K562 (cell line): ENCODE results near the gene SLC39A12. TPM values are rescaled to one million over a fixed set of nuclear protein-coding genes. Genes with fewer than 3 reads are reported as not detected.

Experiments used
- ARID1B ChIP-seq: fragments of 450-650 bp; IDR thresholded peaks from 2 replicates; pipeline ENCODE4 v1.6.1; 2016; ENCODE audit warnings: antibody characterized with exemption, mild to moderate bottlenecking, inconsistent platforms
- DNMT1 ChIP-seq: fragments of 450-650 bp; IDR thresholded peaks from 2 replicates; pipeline ENCODE4 v1.6.1; 2016; ENCODE audit warnings: antibody characterized with exemption, mild to moderate bottlenecking
- EP300 ChIP-seq: IDR thresholded peaks from 2 replicates; pipeline ENCODE4 v1.6.1; 2012; ENCODE audit warnings: low read length, improper control_type of control experiment
- MCM3 ChIP-seq: fragments of 450-650 bp; IDR thresholded peaks from 2 replicates; pipeline ENCODE4 v1.6.1; 2016
- MEIS2 ChIP-seq: fragments of 450-650 bp; IDR thresholded peaks from 2 replicates; pipeline ENCODE4 v1.6.1; 2014; ENCODE audit warnings: mild to moderate bottlenecking; ENCODE audit not compliant: partially characterized antibody
- TEAD1 ChIP-seq, 2 experiments: fragments of 450-650 bp in 1 of 2; sonication (generic) in 1 of 2; formaldehyde crosslinking; IDR thresholded peaks; 2 replicates each; pipeline versions ENCODE4 v1.4.0 to v1.8.0; 2020 to 2022; ENCODE audit warnings: mild to moderate bottlenecking in 2 of 2, missing genetic modification reagents in 1 of 2
- ZNF165 ChIP-seq: fragments of 250-450 bp; sonication (Bioruptor Pico); IDR thresholded peaks from 2 replicates; pipeline ENCODE4 v1.4.0; 2020; ENCODE audit warnings: borderline replicate concordance
- polyA plus RNA-seq, 8 experiments: library from polyadenylated mRNA; depleted of rRNA in 4 of 8; stranded (reverse) in 5 of 8; unstranded in 3 of 8; fragments of >200 nt; fragmentation: Nextera tagmentation in 2 of 8; fragmentation: Illumina TruSeq in 1 of 8; extraction: Ambion mirVana in 2 of 8; extraction: Trizol in 1 of 8; gene quantifications; 2 replicates each; pipeline versions ENCODE4 v1.2.1 to v1.2.3, GENCODE V29; 2011 to 2014; ENCODE audit warnings: inconsistent platforms in 1 of 8, missing spikeins in 1 of 8
- total RNA-seq, 7 experiments: library from RNA; depleted of rRNA in 6 of 7; stranded (reverse); fragments of >200 nt in 6 of 7; fragmentation: Illumina TruSeq in 2 of 7; extraction: Trizol in 2 of 7; gene quantifications; 2 replicates each; pipeline versions ENCODE4 v1.2.1 to v1.2.3, GENCODE V29; 2011 to 2021; ENCODE audit warnings: low replicate concordance in 1 of 7
- TF ChIP-seq, protein P1 (sequence below): fragments of 200-600 bp; sonication (generic); IDR thresholded peaks from one replicate; pipeline ENCODE4 v1.6.1; 2012; ENCODE audit warnings: mild to moderate bottlenecking, low read depth, low read length, inconsistent platforms
- TF ChIP-seq, protein P2 (sequence below), 2 experiments: fragments of 450-650 bp in 1 of 2; sonication (generic) in 1 of 2; formaldehyde crosslinking in 1 of 2; IDR thresholded peaks in 1 of 2; conservative IDR thresholded peaks in 1 of 2; 2 replicates each; pipeline versions ENCODE4 v1.6.1 to v1.8.1; 2016 to 2023; ENCODE audit warnings: mild to moderate bottlenecking in 2 of 2, moderate library complexity in 2 of 2, inconsistent platforms in 1 of 2, missing genetic modification reagents in 1 of 2
- TF ChIP-seq, protein P3 (sequence below): fragments of 250-450 bp; sonication (Bioruptor Pico); IDR thresholded peaks from 2 replicates; pipeline ENCODE4 v1.8.0; 2022; ENCODE audit warnings: moderate library complexity, mild to moderate bottlenecking, inconsistent platforms
- TF ChIP-seq, protein P4 (sequence below): fragments of 450-650 bp; formaldehyde crosslinking; IDR thresholded peaks from 2 replicates; pipeline ENCODE4 v1.4.0; 2022; ENCODE audit warnings: mild to moderate bottlenecking, moderate library complexity
- TF ChIP-seq, protein P5 (sequence below): fragments of 450-650 bp; IDR thresholded peaks from 2 replicates; pipeline ENCODE4 v1.6.1; 2016

The SLC39A12 gene
- total and polyA plus RNA-seq, 9 of the 15 experiments (the other 6 are each of a cell fraction or from before 2014, with no cell fraction given), result not detected

DNA sequence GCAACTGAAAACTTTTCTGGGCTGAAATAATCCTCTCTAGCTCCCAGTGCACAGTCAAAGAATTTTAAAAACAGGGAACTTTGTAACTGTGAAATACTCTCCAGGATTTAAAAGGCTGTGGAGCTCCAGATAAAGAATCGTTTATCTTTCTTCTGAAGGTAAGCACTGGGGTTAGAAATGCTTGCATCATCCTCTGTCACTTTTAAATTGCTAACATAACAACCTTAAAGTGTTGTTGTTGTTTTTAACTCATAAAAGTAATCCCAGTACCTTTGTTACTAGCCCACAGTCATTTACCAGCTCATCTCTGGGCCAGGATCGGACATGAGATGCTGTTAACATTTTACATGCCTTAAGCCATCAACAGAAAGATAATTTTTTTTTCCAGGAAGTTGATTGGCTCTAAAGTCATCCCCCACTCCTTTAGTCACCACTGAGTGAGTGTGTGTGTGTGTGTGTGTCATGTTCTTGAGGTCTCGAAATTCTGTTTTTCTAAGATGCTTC is at the start of gene SLC39A12 (continued):
- TF ChIP-seq, protein P1, sequence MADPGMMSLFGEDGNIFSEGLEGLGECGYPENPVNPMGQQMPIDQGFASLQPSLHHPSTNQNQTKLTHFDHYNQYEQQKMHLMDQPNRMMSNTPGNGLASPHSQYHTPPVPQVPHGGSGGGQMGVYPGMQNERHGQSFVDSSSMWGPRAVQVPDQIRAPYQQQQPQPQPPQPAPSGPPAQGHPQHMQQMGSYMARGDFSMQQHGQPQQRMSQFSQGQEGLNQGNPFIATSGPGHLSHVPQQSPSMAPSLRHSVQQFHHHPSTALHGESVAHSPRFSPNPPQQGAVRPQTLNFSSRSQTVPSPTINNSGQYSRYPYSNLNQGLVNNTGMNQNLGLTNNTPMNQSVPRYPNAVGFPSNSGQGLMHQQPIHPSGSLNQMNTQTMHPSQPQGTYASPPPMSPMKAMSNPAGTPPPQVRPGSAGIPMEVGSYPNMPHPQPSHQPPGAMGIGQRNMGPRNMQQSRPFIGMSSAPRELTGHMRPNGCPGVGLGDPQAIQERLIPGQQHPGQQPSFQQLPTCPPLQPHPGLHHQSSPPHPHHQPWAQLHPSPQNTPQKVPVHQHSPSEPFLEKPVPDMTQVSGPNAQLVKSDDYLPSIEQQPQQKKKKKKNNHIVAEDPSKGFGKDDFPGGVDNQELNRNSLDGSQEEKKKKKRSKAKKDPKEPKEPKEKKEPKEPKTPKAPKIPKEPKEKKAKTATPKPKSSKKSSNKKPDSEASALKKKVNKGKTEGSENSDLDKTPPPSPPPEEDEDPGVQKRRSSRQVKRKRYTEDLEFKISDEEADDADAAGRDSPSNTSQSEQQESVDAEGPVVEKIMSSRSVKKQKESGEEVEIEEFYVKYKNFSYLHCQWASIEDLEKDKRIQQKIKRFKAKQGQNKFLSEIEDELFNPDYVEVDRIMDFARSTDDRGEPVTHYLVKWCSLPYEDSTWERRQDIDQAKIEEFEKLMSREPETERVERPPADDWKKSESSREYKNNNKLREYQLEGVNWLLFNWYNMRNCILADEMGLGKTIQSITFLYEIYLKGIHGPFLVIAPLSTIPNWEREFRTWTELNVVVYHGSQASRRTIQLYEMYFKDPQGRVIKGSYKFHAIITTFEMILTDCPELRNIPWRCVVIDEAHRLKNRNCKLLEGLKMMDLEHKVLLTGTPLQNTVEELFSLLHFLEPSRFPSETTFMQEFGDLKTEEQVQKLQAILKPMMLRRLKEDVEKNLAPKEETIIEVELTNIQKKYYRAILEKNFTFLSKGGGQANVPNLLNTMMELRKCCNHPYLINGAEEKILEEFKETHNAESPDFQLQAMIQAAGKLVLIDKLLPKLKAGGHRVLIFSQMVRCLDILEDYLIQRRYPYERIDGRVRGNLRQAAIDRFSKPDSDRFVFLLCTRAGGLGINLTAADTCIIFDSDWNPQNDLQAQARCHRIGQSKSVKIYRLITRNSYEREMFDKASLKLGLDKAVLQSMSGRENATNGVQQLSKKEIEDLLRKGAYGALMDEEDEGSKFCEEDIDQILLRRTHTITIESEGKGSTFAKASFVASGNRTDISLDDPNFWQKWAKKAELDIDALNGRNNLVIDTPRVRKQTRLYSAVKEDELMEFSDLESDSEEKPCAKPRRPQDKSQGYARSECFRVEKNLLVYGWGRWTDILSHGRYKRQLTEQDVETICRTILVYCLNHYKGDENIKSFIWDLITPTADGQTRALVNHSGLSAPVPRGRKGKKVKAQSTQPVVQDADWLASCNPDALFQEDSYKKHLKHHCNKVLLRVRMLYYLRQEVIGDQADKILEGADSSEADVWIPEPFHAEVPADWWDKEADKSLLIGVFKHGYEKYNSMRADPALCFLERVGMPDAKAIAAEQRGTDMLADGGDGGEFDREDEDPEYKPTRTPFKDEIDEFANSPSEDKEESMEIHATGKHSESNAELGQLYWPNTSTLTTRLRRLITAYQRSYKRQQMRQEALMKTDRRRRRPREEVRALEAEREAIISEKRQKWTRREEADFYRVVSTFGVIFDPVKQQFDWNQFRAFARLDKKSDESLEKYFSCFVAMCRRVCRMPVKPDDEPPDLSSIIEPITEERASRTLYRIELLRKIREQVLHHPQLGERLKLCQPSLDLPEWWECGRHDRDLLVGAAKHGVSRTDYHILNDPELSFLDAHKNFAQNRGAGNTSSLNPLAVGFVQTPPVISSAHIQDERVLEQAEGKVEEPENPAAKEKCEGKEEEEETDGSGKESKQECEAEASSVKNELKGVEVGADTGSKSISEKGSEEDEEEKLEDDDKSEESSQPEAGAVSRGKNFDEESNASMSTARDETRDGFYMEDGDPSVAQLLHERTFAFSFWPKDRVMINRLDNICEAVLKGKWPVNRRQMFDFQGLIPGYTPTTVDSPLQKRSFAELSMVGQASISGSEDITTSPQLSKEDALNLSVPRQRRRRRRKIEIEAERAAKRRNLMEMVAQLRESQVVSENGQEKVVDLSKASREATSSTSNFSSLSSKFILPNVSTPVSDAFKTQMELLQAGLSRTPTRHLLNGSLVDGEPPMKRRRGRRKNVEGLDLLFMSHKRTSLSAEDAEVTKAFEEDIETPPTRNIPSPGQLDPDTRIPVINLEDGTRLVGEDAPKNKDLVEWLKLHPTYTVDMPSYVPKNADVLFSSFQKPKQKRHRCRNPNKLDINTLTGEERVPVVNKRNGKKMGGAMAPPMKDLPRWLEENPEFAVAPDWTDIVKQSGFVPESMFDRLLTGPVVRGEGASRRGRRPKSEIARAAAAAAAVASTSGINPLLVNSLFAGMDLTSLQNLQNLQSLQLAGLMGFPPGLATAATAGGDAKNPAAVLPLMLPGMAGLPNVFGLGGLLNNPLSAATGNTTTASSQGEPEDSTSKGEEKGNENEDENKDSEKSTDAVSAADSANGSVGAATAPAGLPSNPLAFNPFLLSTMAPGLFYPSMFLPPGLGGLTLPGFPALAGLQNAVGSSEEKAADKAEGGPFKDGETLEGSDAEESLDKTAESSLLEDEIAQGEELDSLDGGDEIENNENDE, result no peak
- TF ChIP-seq, protein P2, sequence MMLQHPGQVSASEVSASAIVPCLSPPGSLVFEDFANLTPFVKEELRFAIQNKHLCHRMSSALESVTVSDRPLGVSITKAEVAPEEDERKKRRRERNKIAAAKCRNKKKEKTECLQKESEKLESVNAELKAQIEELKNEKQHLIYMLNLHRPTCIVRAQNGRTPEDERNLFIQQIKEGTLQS (IDR thresholded peaks at IDR 0.05), result peak; percentile 79; the same call in 1 of the 2 replicates
- TF ChIP-seq, protein P2 (CRISPR knock-in tag; conservative IDR thresholded peaks at IDR 0.05), result no peak
- TF ChIP-seq DNMT1 (no peak), ARID1B (peak; percentile 35; the same call in 1 of the 2 replicates), MEIS2 (peak; percentile 38), MCM3 (no peak), TEAD1 (CRISPR knock-in tag; IDR thresholded peaks at IDR 0.05) (no peak), EP300 (peak; percentile 18; the same call in 1 of the 2 replicates), ZNF165 (CRISPR knock-in tag) (no peak)
- TF ChIP-seq, protein P3, sequence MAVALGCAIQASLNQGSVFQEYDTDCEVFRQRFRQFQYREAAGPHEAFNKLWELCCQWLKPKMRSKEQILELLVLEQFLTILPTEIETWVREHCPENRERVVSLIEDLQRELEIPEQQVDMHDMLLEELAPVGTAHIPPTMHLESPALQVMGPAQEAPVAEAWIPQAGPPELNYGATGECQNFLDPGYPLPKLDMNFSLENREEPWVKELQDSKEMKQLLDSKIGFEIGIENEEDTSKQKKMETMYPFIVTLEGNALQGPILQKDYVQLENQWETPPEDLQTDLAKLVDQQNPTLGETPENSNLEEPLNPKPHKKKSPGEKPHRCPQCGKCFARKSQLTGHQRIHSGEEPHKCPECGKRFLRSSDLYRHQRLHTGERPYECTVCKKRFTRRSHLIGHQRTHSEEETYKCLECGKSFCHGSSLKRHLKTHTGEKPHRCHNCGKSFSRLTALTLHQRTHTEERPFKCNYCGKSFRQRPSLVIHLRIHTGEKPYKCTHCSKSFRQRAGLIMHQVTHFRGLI (CRISPR knock-in tag), result 0 out of 2 replicates have a peak, but pooled peaks have one; percentile 21
- TF ChIP-seq, protein P4, sequence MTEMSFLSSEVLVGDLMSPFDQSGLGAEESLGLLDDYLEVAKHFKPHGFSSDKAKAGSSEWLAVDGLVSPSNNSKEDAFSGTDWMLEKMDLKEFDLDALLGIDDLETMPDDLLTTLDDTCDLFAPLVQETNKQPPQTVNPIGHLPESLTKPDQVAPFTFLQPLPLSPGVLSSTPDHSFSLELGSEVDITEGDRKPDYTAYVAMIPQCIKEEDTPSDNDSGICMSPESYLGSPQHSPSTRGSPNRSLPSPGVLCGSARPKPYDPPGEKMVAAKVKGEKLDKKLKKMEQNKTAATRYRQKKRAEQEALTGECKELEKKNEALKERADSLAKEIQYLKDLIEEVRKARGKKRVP, result peak; percentile 67; the same call in 1 of the 2 replicates
- TF ChIP-seq, protein P5, sequence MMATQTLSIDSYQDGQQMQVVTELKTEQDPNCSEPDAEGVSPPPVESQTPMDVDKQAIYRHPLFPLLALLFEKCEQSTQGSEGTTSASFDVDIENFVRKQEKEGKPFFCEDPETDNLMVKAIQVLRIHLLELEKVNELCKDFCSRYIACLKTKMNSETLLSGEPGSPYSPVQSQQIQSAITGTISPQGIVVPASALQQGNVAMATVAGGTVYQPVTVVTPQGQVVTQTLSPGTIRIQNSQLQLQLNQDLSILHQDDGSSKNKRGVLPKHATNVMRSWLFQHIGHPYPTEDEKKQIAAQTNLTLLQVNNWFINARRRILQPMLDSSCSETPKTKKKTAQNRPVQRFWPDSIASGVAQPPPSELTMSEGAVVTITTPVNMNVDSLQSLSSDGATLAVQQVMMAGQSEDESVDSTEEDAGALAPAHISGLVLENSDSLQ, result no peak
